ENCODE results near the gene RAB33B. TPM values are rescaled to one million over a fixed set of nuclear protein-coding genes. Genes with fewer than 3 reads are reported as not detected.

The RAB33B gene
- total RNA-seq, 2 experiments from 2014 or later: 9.2 to 11.7 TPM

Small RNA genes within 50 kb of the gene (small RNA-seq; reads per million reads assigned to genes)
- not detected for gene RF01225

Other genes starting within 250 kb of the RAB33B start
- gene MGARP, start 173.9 kb upstream of the RAB33B start, total RNA-seq (2014; rRNA removed; shearing (Covaris generic)): 0.88 and 2.6 TPM in 2 replicates
- 0.28 TPM in 1 of 2 replicates, not detected in the other for gene MGARP, start 173.9 kb upstream of the RAB33B start, total RNA-seq (2022)
- gene NAA15, start 152.6 kb upstream of the RAB33B start, total RNA-seq (2014; rRNA removed; shearing (Covaris generic)): 45.3 and 50.1 TPM in 2 replicates
- gene NAA15, start 152.6 kb upstream of the RAB33B start, total RNA-seq (2022): 78.7 and 95.9 TPM in 2 replicates
- gene NDUFC1, start 151.6 kb upstream of the RAB33B start, total RNA-seq (2014; rRNA removed; shearing (Covaris generic)): 52.1 and 82.6 TPM in 2 replicates
- gene NDUFC1, start 151.6 kb upstream of the RAB33B start, total RNA-seq (2022): 63.6 and 69.2 TPM in 2 replicates
- gene SETD7, start 102.1 kb downstream of the RAB33B start, total RNA-seq (2014; rRNA removed; shearing (Covaris generic)): 17.6 and 21.0 TPM in 2 replicates
- gene SETD7, start 102.1 kb downstream of the RAB33B start, total RNA-seq (2022): 35.6 and 37.3 TPM in 2 replicates
- 9.3 and 11.7 TPM in 2 replicates for gene MGST2, start 211.7 kb downstream of the RAB33B start, total RNA-seq (2014; rRNA removed; shearing (Covaris generic))
- gene MGST2, start 211.7 kb downstream of the RAB33B start, total RNA-seq (2022): 4.7 and 7.6 TPM in 2 replicates

Data from OCI-LY7 (cell line).